ENCODE results near the gene OR10D3. TPM values are rescaled to one million over a fixed set of nuclear protein-coding genes. Genes with fewer than 3 reads are reported as not detected.

OR10D3 gene
- total and polyA plus RNA-seq, 12 donors = not detected

Other genes starting within 250 kb of the OR10D3 start
- gene OR4D5, start 243.7 kb upstream of the OR10D3 start, total RNA-seq = not detected
- gene OR4D5, start 243.7 kb upstream of the OR10D3 start, polyA plus RNA-seq = not detected
- gene OR6T1, start 239.5 kb upstream of the OR10D3 start, total RNA-seq = not detected
- not detected for gene OR6T1, start 239.5 kb upstream of the OR10D3 start, polyA plus RNA-seq
- gene OR10S1, start 205.6 kb upstream of the OR10D3 start, total RNA-seq = not detected
- not detected for gene OR10S1, start 205.6 kb upstream of the OR10D3 start, polyA plus RNA-seq
- not detected for gene OR10G6, start 188.2 kb upstream of the OR10D3 start, total RNA-seq
- gene OR10G6, start 188.2 kb upstream of the OR10D3 start, polyA plus RNA-seq = not detected
- not detected for gene OR10G4, start 170.3 kb upstream of the OR10D3 start, total RNA-seq
- not detected for gene OR10G4, start 170.3 kb upstream of the OR10D3 start, polyA plus RNA-seq
- not detected for gene OR10G9, start 160.3 kb upstream of the OR10D3 start, total RNA-seq
- gene OR10G9, start 160.3 kb upstream of the OR10D3 start, polyA plus RNA-seq = not detected
- not detected for gene OR10G8, start 156.5 kb upstream of the OR10D3 start, total RNA-seq
- not detected for gene OR10G8, start 156.5 kb upstream of the OR10D3 start, polyA plus RNA-seq
- not detected for gene OR10G7, start 142.0 kb upstream of the OR10D3 start, total RNA-seq
- gene OR10G7, start 142.0 kb upstream of the OR10D3 start, polyA plus RNA-seq = not detected
- gene VWA5A, start 67.9 kb upstream of the OR10D3 start, total RNA-seq = 1 to 10 TPM; 1.6 to 8.8 (median 3.6) TPM
- 1 to 10 TPM; 1.2 to 1.6 TPM for gene VWA5A, start 67.9 kb upstream of the OR10D3 start, polyA plus RNA-seq
- not detected for gene OR8G1, start 57.8 kb downstream of the OR10D3 start, total RNA-seq
- gene OR8G1, start 57.8 kb downstream of the OR10D3 start, polyA plus RNA-seq = not detected
- gene OR8G5, start 73.0 kb downstream of the OR10D3 start, total RNA-seq = not detected
- not detected for gene OR8G5, start 73.0 kb downstream of the OR10D3 start, polyA plus RNA-seq
- gene OR8D1, start 130.6 kb downstream of the OR10D3 start, total RNA-seq = not detected
- gene OR8D1, start 130.6 kb downstream of the OR10D3 start, polyA plus RNA-seq = not detected
- not detected for gene OR8D2, start 136.9 kb downstream of the OR10D3 start, total RNA-seq
- not detected for gene OR8D2, start 136.9 kb downstream of the OR10D3 start, polyA plus RNA-seq
- not detected for gene OR8B2, start 201.2 kb downstream of the OR10D3 start, total RNA-seq
- gene OR8B2, start 201.2 kb downstream of the OR10D3 start, polyA plus RNA-seq = not detected
- not detected for gene OR8B3, start 215.7 kb downstream of the OR10D3 start, total RNA-seq
- not detected for gene OR8B3, start 215.7 kb downstream of the OR10D3 start, polyA plus RNA-seq
- not detected for gene OR8B4, start 241.5 kb downstream of the OR10D3 start, total RNA-seq
- not detected for gene OR8B4, start 241.5 kb downstream of the OR10D3 start, polyA plus RNA-seq